ENCODE measurements around the gene JADE2. TPM values are rescaled to one million over a fixed set of nuclear protein-coding genes. Genes with fewer than 3 reads are reported as not detected.
A peak's percentile ranks its signal among the peaks of the same experiment; 100 is the strongest.

JADE2 gene
- total and polyA plus RNA-seq, 2 donors (not counting 3 experiments of a cell fraction or from before 2014, with no cell fraction given): 11.6 to 31.1 TPM

GRCh38 chr5:134503088-134503936, 22.2 kb upstream of the JADE2 start:
- Histone ChIP-seq H3K36me3 (ENCODE audit: control insufficient read depth in 2 of 2, extremely low read depth in 1 of 2, insufficient read depth in 2 of 2, low read length in 2 of 2) (no peaks in the 10 kb centered on the region), H3K4me2 (ENCODE audit: insufficient read depth, low read length) (peak overlapping the region; percentile 7), H3K9me1 (replicated peaks; ENCODE audit: control insufficient read depth, extremely low read depth, insufficient read depth, low read length) (no peaks in the 10 kb centered on the region), H2AFZ (ENCODE audit: low read depth, low read length) (peak overlapping the region; percentile 32), H3K4me3 (replicated peaks in 1 of 3; ENCODE audit: insufficient read depth in 1 of 3, low read depth in 1 of 3, low read length in 3 of 3) (no peak overlapping the region), H3K4me1 (ENCODE audit: control insufficient read depth, extremely low read depth, insufficient read depth, low read length) (peaks cover 17% of the 10 kb centered on the region), H3K27me3 (ENCODE audit: control insufficient read depth in 2 of 2, insufficient read depth in 2 of 2, low read length in 2 of 2) (no peaks in the 10 kb centered on the region), H3K9me3 (replicated peaks; ENCODE audit: control insufficient read depth, insufficient read depth, low read length) (no peaks in the 10 kb centered on the region), H3K9ac (replicated peaks; ENCODE audit: extremely low read depth, insufficient read depth, low read length) (peak overlapping the region; percentile 52), H3K27ac (ENCODE audit: insufficient read depth, low read depth, low read length) (peak overlapping the region; percentile 82), H4K20me1 (replicated peaks; ENCODE audit: control insufficient read depth, extremely low read depth, insufficient read depth, low read length) (no peaks in the 10 kb centered on the region), H3K79me2 (ENCODE audit: control insufficient read depth, insufficient read depth, low read length) (no peaks in the 10 kb centered on the region)
- dilution Hi-C loops (cut with MboI; ENCODE audit: extremely low pct_ligation_motif_present, low sequenced_read_pairs) (no loop called here), intact Hi-C loops (cut with micrococcal nuclease) (loop anchor here (1.0 to 2.0 kb wide), 7 partner anchors 24 to 133 kb away; partner anchors contain the start of genes CDKN2AIPNL and UBE2B)
- CTCF ChIA-PET: interaction anchor here (0.6 to 3.6 kb wide), 13 partner anchors 8 to 464 kb away, joined by 3 to 19 read pairs (median 3); partner anchors contain the start of genes CDKN2AIPNL and UBE2B
- POLR2A ChIA-PET: interaction anchor here (0.5 to 1.6 kb wide), 8 partner anchors 12 to 321 kb away, joined by 3 to 11 read pairs (median 4); no protein-coding TSS in a partner anchor
- DNase-seq (ENCODE audit: low read depth, low spot score): peak; percentile 98
- no TSS peak for BruUV-seq (replicated peaks)
- no peak for TF ChIP-seq CTCF (IDR thresholded peaks at IDR 0.05; ENCODE audit: extremely low read depth in 1 of 2, insufficient read depth in 1 of 2, low read depth in 1 of 2, low read length in 2 of 2)
- peak; percentile 51 for TF ChIP-seq POLR2A (IDR thresholded peaks at IDR 0.05; ENCODE audit: low read depth, low read length)
- peak; percentile 94 for TF ChIP-seq FOS (IDR thresholded peaks at IDR 0.05; ENCODE audit: borderline replicate concordance, insufficient read depth, low read length)
- TF ChIP-seq MYC (IDR thresholded peaks at IDR 0.05; ENCODE audit: low read depth, low read length): no peak
- TF ChIP-seq POLR2AphosphoS5 (IDR thresholded peaks at IDR 0.05; ENCODE audit: insufficient read depth, low read depth, low read length): peak; percentile 88
- TF ChIP-seq EZH2 (IDR thresholded peaks at IDR 0.05; ENCODE audit: borderline replicate concordance, low read depth, low read length, severe bottlenecking): no peak
- TF ChIP-seq JUN (IDR thresholded peaks at IDR 0.05; ENCODE audit: borderline replicate concordance, insufficient read depth, insufficient read length, low read depth): peak; percentile 76
- no peak for TF ChIP-seq MAX (IDR thresholded peaks at IDR 0.05; ENCODE audit: insufficient read depth, insufficient read length)
- peak; percentile 100 for FAIRE-seq
